ENCODE measurements around the gene KCNJ4.
"Not testable (repeated sequence)": the region's sequence is repeated elsewhere in the genome, so short reads cannot be mapped to it uniquely, and the experiment has no call there.

The KCNJ4 gene

GRCh38 chr22:38401336-38402084, 53.5 kb downstream of the KCNJ4 start:
- no peak overlapping the region for H3K4me3 ChIP-seq (ENCODE audit: low read length)
- WGBS, result 79% methylated on average over 9 of the region's 9 CpGs
- H3K36me3 ChIP-seq (ENCODE audit: insufficient read depth, low read length), result no peaks in the 10 kb centered on the region
- no peak overlapping the region for H3K27ac ChIP-seq (ENCODE audit: low read depth, low read length)
- H3K27me3 ChIP-seq (ENCODE audit: insufficient read depth, low read length), result no peaks in the 10 kb centered on the region
- no peak overlapping the region for H3K9ac ChIP-seq (ENCODE audit: low read depth, low read length)
- peaks cover 31% of the 10 kb centered on the region for H3K4me1 ChIP-seq (ENCODE audit: insufficient read depth, low read length)
- H3K9me3 ChIP-seq (ENCODE audit: insufficient read depth, low read depth, low read length), result no peaks in the 10 kb centered on the region

- not testable (repeated sequence) for H3K36me3 ChIP-seq (ENCODE audit: insufficient read depth, low read length); H3K27me3 ChIP-seq (ENCODE audit: insufficient read depth, low read length); H3K9ac ChIP-seq (ENCODE audit: low read depth, low read length); H3K4me3 ChIP-seq (ENCODE audit: low read length); H3K27ac ChIP-seq (ENCODE audit: low read depth, low read length); H3K9me3 ChIP-seq (ENCODE audit: insufficient read depth, low read depth, low read length)
- WGBS, result no CpG with 5 or more reads among the region's 2 CpGs
- peaks cover 44% of the 10 kb centered on the region for H3K4me1 ChIP-seq (ENCODE audit: insufficient read depth, low read length)
Observed at GRCh38 chr22:38400256-38400655, 54.7 kb downstream of the KCNJ4 start.

- under 1% methylated on average over 89 of the region's 102 CpGs for WGBS
- Histone ChIP-seq H3K27me3 (ENCODE audit: insufficient read depth, low read length) (no peaks in the 10 kb centered on the region), H3K9ac (ENCODE audit: low read depth, low read length) (peak overlapping the region; percentile 86), H3K4me3 (ENCODE audit: low read length) (peak overlapping the region; percentile 78), H3K36me3 (ENCODE audit: insufficient read depth, low read length) (no peaks in the 10 kb centered on the region), H3K9me3 (ENCODE audit: insufficient read depth, low read depth, low read length) (no peaks in the 10 kb centered on the region), H3K27ac (ENCODE audit: low read depth, low read length) (peak overlapping the region; percentile 96), H3K4me1 (ENCODE audit: insufficient read depth, low read length) (peaks cover 56% of the 10 kb centered on the region)
Observed at GRCh38 chr22:38398609-38399461, 56.2 kb downstream of the KCNJ4 start.

DNA sequence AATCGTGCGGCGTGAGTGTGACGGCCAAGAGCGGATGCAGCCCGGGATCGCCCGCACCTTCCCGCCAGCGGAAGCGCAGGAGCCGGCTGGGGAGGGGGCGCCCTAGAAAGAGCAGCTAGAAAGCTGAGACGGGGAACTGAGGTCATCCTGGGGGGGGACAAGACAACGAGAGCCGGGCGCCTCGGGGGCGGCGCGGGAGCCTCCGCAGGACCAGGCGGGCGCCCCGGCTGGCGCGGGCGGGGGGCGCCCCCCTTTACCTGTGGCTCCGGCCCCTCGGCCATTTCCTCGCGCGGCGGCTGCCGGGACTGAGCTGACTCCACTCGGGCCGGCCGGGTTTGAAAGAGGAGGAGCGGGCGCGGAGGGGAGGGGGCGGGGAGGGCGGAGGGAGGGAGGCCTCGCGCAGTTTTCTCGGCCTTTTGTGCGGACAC, 56.8 kb downstream of the KCNJ4 start:
- peak overlapping the region; percentile 78 for H3K4me3 ChIP-seq (ENCODE audit: low read length)
- not testable (repeated sequence) for H3K27me3 ChIP-seq (ENCODE audit: insufficient read depth, low read length); H3K9me3 ChIP-seq (ENCODE audit: insufficient read depth, low read depth, low read length); H3K36me3 ChIP-seq (ENCODE audit: insufficient read depth, low read length)
- H3K27ac ChIP-seq (ENCODE audit: low read depth, low read length), result peak overlapping the region; percentile 96; the same call in 1 of the 2 replicates
- peaks cover 63% of the 10 kb centered on the region for H3K4me1 ChIP-seq (ENCODE audit: insufficient read depth, low read length)
- WGBS, result under 1% methylated on average over 47 of the region's 48 CpGs
- peak overlapping the region; percentile 86 for H3K9ac ChIP-seq (ENCODE audit: low read depth, low read length)

- H3K9me3 ChIP-seq (ENCODE audit: insufficient read depth, low read depth, low read length), result no peaks in the 10 kb centered on the region
- H3K4me1 ChIP-seq (ENCODE audit: insufficient read depth, low read length), result peaks cover 70% of the 10 kb centered on the region
- under 1% methylated on average over 55 of the region's 60 CpGs for WGBS
- H3K9ac ChIP-seq (ENCODE audit: low read depth, low read length), result peak overlapping the region; percentile 82
- H3K27ac ChIP-seq (ENCODE audit: low read depth, low read length), result peak overlapping the region; percentile 96
- H3K4me3 ChIP-seq (ENCODE audit: low read length), result peak overlapping the region; percentile 78
- no peaks in the 10 kb centered on the region for H3K27me3 ChIP-seq (ENCODE audit: insufficient read depth, low read length)
- H3K36me3 ChIP-seq (ENCODE audit: insufficient read depth, low read length), result no peaks in the 10 kb centered on the region
Observed at GRCh38 chr22:38397189-38398085, 57.6 kb downstream of the KCNJ4 start.

DNA sequence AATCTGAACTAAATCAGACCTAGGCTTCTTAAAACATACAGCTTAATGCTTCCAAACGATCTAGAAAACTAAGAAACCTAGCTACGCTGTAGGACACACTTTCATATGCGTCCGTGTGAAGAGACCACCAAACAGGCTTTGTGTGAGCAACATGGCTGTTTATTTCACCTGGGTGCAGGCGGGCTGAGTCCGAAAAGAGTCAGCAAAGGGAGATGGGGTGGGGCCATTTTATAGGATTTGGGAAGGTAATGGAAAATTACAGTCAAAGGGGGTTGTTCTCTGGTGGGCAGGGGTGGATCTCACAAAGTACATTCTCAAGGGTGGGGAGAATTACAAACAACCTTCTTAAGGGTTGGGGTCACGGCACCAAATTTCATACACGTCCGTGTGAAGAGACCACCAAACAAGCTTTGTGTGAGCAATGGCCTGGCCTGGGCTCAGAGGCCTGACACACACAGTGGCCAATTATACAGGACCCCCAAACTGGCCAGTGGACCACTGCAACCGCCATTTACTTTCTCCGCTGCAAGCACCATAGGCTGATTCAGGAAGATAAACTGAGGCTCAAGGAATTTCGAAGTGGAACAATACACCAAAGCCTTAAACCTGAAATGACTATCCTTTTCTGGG, 58.4 kb downstream of the KCNJ4 start:
- WGBS, result 32% methylated on average over 11 of the region's 12 CpGs
- H3K27ac ChIP-seq (ENCODE audit: low read depth, low read length), result peak overlapping the region; percentile 96

DNA sequence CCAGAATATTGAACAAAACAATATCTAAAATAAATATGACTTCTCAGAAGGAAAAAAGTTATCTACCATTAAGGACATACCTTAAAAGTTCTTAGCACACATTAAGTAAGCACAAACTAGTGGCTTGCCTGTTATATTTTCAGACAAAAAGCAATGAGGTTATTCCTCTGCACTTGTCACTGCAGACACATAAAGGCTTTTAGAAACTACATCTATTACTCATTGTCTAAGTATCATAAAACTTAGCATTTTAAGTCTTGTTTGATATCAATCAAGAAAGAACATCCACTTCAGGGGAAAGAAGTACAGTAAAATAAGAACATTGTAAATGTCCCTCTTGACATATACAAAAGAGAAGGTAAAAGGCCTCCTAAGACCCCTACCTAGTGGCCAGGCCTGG, 59.1 kb downstream of the KCNJ4 start:
- H3K4me1 ChIP-seq (ENCODE audit: insufficient read depth, low read length), result peaks cover 62% of the 10 kb centered on the region
- H3K36me3 ChIP-seq (ENCODE audit: insufficient read depth, low read length); H3K9me3 ChIP-seq (ENCODE audit: insufficient read depth, low read depth, low read length); H3K27me3 ChIP-seq (ENCODE audit: insufficient read depth, low read length): not testable (repeated sequence)
- peak overlapping the region; percentile 78 for H3K4me3 ChIP-seq (ENCODE audit: low read length)
- H3K27ac ChIP-seq (ENCODE audit: low read depth, low read length), result peak overlapping the region; percentile 96; the same call in 1 of the 2 replicates
- peak overlapping the region; percentile 68; the same call in 1 of the 2 replicates for H3K9ac ChIP-seq (ENCODE audit: low read depth, low read length)

More for the DNA sequence above, 58.4 kb downstream of the KCNJ4 start:
- H3K36me3 ChIP-seq (ENCODE audit: insufficient read depth, low read length); H3K27me3 ChIP-seq (ENCODE audit: insufficient read depth, low read length); H3K9me3 ChIP-seq (ENCODE audit: insufficient read depth, low read depth, low read length): not testable (repeated sequence)
- Histone ChIP-seq H3K9ac (ENCODE audit: low read depth, low read length) (peak overlapping the region; percentile 68), H3K4me1 (ENCODE audit: insufficient read depth, low read length) (peaks cover 65% of the 10 kb centered on the region), H3K4me3 (ENCODE audit: low read length) (peak overlapping the region; percentile 78)

- Histone ChIP-seq H3K4me1 (ENCODE audit: insufficient read depth, low read length) (peaks cover 62% of the 10 kb centered on the region), H3K9ac (ENCODE audit: low read depth, low read length) (0 out of 2 replicates have a peak overlapping the region, but pooled peaks have one; percentile 68), H3K27ac (ENCODE audit: low read depth, low read length) (peak overlapping the region; percentile 85), H3K4me3 (ENCODE audit: low read length) (peak overlapping the region; percentile 78)
- 20% methylated on average over 3 of the region's 6 CpGs for WGBS
- H3K9me3 ChIP-seq (ENCODE audit: insufficient read depth, low read depth, low read length); H3K36me3 ChIP-seq (ENCODE audit: insufficient read depth, low read length); H3K27me3 ChIP-seq (ENCODE audit: insufficient read depth, low read length): not testable (repeated sequence)
Observed at GRCh38 chr22:38394929-38395624, 59.9 kb downstream of the KCNJ4 start.

DNA sequence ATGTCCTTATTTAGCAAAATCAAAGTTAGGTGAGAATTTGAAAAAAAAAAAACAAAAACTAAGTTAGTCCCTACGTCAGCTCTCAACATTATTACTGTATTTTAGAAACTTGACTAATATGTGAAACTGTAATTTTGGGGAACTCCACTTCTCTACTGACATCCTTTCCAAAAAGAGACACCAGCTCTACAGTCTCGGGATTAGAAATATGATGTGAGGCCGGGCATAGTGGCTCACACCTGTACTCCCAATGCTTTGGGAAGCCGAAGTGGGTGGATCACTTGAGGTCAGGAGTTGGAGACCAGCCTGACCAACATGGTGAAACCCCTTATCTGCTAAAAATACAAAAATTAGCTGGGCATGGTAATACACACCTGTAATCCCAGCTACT, 65.6 kb downstream of the KCNJ4 start:
- WGBS, result 99% methylated on average over 3 of the region's 4 CpGs
- H3K27me3 ChIP-seq (ENCODE audit: insufficient read depth, low read length); H3K36me3 ChIP-seq (ENCODE audit: insufficient read depth, low read length); H3K4me3 ChIP-seq (ENCODE audit: low read length); H3K9me3 ChIP-seq (ENCODE audit: insufficient read depth, low read depth, low read length): not testable (repeated sequence)
- Histone ChIP-seq H3K4me1 (ENCODE audit: insufficient read depth, low read length) (peaks cover 55% of the 10 kb centered on the region), H3K9ac (ENCODE audit: low read depth, low read length) (0 out of 2 replicates have a peak overlapping the region, but pooled peaks have one; percentile 26), H3K27ac (ENCODE audit: low read depth, low read length) (peak overlapping the region; percentile 66; the same call in 1 of the 2 replicates)
